Measurements from ENCODE around the gene ST6GAL2.

Gene ST6GAL2, protein sequence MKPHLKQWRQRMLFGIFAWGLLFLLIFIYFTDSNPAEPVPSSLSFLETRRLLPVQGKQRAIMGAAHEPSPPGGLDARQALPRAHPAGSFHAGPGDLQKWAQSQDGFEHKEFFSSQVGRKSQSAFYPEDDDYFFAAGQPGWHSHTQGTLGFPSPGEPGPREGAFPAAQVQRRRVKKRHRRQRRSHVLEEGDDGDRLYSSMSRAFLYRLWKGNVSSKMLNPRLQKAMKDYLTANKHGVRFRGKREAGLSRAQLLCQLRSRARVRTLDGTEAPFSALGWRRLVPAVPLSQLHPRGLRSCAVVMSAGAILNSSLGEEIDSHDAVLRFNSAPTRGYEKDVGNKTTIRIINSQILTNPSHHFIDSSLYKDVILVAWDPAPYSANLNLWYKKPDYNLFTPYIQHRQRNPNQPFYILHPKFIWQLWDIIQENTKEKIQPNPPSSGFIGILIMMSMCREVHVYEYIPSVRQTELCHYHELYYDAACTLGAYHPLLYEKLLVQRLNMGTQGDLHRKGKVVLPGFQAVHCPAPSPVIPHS

DNA sequence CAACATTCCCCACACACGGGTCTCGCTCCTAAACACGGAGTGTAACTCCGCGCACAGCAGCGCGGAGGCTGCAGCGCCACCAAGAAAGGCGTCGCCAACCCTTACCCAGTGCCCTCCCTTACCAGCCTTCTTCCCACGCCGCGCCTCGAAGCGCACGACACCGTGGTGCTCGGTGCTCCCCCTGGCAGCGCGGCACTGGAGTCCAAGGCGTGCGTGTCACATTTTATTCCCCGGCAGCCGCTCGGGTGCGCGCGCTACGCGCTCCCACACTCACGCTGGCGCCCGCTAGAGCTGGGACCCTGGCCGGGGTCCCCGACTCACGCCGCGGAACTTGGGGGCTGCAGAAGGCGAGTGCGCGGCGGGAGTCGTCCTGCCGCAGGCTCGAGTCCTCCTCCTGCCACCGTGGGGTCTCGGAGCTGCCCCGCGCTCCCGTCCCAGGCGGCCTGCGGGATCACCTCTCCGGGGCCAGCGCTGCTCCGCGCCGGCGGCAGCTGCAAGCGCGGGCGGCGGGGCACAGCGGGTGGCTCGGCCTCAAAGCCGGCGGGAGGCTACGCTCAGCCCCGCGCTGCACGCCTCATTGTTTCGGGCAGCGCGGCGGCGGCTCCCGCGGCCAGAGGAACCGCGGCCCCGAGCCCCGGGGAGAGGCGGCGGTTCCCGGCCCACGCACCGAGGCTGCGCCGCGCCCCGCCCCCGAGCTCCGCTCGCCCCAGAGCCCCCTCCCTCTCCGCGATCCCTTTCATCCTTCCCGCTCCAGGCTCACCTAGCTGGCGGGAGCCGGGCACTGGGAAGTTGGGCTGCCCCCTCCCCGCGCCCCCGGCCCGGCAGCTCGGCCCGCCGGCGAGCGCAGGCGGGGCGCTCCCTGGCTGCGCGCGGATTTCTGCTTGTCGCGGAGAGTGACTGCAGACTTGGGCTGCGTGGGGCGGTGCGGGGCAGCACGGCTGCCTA lies at the start of gene ST6GAL2:
ST6GAL2 (minus strand) TSS at position 197 of the 945 bp plus-strand sequence. CDS start 42,190 bp downstream, outside the sequence.
- no peak for DNase-seq

DNA sequence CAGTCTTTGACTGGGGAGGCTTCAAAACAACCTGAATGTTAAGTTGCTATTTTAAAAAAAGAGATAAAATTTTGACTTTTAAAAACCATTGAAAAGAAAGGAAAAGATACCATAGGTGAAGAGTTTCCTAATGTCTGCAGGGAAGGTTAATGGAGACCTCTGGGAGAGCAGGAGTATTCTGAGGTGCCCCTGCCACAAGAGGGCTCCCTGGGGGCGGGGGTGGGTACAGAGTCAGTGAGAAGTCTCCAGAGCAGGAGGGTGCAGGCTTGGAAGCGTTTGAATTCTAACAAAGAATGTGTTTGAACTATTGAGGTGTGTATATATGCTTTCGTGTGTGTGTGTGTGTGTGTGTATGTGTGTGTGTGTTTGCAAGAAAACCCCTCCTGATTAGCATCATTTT lies 46.7 kb upstream of the ST6GAL2 start:
- no peak for DNase-seq

DNA sequence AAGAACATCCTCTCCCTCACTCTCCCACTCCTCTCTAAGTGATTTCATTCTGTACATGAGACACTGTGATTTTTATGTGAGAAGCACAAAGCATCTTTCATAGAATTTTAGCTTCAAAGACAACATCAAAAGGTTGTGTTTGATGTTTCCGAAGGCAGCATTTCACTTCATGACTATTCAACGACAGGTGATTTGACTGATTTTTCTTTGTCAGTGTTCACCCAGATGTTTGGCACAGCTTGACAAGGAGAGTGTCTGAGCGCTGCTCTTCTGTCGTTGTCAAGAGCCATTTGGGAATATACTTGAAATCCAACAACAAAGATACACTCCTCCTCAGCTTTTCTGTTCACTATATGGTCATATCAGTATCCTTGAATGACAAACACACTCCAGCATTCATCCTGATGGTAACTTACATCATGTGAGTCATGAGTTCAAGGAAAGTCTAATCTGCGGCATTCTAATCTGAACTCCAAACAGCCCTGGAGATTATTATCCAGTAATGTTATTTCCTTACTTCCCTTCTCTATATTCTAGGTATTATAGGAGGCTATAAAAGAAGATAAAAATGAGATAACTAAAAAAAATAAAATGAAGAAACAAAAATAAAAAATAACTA lies 45.9 kb upstream of the ST6GAL2 start:
- DNase-seq: no peak

DNA sequence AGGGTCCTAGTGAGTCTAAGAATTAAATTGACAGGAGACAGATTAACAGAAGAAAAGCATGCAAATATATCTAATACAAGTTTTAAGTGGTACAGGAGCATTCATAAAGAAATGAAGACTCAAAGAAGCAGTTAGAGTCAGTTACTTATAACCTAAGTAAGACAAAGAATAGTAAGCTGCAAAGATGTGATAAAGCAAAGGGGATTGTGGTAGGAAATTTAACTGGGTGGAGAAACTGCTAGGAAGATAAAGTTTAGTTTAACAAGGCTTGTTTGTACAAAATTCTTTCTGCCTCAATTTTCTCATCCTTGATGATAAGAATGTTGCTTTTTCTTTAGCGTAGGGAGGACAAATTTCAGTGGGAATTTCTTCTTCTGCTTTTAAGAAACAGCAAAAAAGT lies 35.5 kb upstream of the ST6GAL2 start:
- DNase-seq: no peak

DNA sequence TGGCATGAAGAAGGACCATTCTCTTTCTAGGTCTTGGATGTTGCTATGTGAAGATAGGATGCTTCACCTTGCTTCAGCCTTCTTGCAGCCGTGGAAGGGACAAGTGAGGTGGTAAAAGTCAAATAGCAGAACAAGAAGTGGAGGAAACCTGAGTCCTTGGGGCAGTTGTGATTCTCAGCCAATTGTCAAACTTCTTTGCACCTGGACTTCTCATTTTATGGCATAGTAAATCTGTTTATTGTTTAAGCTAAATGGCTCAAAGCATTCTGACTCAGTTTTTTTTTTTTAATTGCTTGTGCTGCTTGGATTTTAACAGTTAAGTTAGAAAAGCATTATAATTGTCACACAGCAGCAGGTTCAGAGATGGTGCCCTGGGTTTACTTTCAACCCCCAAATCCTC lies 33.0 kb upstream of the ST6GAL2 start:
- no peak for DNase-seq

DNA sequence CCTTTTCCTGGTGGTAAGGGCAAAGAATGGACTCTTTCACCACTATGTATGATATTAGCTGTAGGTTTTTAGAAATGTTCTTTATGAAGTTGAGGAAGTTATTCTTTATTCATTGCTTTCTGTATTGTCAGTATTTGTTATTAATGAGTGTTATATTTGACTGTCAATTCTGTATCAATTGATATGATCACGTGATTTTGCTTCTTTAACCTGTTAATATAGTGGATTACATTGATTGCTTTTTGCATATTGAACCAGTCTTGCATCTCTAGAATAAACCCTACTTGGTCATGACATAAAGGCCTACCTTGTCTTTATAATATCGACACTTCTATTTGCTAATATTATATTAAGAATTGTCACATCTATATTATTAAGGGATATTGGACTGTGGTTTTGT lies 18.3 kb upstream of the ST6GAL2 start:
- no peak for DNase-seq

DNA sequence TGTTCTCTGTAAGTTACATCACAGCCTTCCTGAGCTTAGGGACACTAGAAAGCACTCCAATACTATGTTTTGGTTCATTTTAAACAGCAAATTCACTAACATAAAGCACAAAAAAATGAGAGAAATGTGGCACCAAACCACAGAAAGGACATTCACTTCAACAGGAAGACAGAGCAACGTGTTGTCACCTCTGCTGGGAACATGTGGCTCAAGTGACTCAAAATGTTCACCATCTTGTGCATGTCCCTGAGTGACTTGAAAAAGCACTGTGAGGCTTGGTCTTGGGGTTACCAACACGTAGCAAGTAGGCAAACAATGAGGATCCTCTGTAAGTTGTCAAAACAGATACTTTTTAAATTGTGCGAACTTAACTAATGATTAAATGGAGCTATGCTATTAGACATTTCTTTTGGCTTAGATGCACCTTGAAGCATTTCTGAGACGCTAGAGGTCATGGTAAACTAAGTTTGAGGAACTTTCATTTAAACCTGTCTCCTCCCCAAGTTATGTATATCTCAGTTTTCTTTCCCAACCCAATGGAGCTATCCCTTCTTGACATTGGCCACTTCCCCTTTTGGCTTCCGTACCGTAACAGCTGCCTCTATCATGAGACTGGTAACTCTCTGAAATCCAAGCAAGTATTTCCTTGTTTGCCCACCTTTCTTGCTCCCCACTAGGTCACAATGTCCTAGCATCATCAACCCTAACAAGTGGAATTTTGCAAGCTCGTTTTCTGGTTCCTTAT lies 14.0 kb upstream of the ST6GAL2 start:
- DNase-seq: no peak

DNA sequence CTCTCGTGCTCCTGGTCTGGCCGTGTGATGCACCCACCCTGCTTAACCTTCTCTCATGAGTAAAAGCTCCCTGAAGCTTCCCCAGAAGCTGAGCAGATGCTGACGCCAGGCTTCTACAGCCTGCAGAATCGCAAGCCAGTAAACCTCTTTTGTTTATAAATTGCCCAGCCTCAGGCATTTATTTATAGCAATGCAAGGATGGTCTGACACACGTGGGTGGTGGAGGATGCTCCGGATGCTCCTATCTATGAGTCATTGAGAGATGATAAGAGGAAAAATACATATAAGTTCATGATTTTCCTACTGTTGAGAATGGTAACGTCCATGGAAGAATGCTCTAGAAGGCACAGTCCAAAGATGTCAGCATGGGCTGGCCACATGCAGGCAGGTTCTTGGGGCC lies 8.6 kb upstream of the ST6GAL2 start:
- no peak for DNase-seq

DNA sequence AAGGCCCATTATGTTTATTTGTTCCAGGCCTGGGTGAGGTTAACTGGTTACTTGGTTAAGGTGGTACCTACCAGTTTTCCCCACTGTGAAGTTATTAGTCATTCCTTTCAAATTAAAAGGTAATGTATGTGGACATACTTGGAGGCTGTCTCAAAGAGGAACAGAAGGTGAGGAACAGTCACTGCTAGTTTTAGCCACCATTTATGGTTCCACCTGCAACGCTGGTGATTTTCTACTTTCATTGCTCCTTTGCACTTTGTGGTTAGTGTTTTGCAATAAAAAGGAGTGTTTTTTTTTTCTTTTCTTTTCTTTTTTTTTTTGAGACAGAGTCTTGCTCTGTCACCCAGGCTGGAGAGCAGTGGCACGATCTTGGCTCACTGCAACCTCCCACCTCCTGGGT lies 6.1 kb upstream of the ST6GAL2 start:
- no peak for DNase-seq

DNA sequence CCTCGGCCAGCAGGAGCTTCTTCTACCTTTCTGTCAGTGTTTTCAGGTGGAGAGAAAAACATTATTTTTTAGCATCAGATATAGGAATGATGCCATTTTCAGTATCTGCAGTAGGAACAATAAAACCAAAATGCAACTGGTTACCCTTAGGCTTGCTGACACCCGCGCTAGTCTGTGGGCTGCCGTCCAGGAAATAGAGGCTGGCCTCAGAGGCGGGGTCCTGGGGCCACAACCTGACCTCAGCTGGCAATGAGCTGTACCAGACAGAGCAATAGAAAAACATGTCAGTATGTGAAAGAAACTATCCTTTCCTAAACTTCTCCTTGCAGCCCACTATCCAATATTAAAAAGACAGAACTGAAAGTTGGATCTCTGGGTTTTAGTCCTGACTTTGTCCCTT lies 4.6 kb upstream of the ST6GAL2 start:
- DNase-seq: no peak

DNA sequence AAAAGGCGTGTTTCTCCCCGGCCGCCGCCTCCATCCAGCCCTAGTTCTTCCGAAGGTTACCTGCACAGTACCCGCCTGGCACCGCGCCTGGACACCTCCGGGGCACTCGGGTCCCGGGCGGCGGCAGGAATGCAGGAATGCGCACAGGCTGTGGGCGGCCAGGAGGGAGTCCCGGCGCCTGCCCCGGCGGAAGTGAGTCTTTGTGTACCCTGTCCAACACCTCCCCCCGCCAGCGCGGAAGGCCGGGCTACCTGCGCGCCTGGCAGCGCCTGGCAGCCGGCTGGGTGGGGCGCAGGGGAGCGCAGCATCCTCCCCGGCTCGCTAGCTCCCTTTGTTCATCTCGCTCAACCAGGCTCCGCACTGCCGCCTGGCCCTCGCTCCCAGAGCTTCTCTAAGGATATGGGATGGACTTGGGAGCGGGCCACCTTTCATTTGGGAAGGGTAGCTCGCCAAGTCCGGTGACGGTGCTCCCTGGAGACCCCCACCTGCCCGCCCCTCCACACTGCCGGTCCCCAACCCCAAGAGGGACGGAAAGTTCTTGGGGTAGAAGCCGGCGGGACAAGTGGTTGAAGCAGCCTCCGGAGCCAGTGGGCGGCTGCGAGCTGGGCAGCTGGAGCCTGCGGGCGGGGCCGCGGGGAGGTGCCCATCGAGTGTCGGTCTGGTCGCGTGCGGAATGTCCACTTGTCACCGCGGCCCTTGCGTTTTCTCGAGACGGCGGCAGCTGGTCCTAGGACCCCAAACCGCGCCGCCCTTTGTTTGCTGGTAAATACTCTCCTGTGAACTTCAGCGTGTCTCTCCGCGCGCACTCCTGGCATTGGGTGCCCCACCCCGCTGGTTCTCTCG lies 1.2 kb upstream of the ST6GAL2 start:
- DNase-seq: no peak

DNA sequence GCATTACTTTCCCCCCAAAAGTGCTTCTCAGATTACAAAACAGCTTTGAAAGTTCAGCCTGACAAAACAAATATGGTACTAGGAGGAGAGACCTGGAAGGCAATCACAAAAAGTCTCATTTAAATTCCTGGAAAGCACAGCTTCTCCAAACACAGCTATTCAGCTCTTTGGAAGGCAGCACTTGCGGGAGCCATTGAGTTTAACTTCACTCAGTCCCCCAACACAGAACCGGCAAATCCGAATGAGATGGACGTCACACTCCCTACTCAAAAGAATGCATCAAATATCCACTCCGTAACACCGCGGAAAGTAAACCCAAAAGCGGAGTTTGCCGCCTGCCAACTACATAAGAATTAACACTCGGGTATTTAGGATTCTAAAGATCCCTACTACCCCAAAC lies 638 bp downstream of the ST6GAL2 start:
- no peak for DNase-seq

DNA sequence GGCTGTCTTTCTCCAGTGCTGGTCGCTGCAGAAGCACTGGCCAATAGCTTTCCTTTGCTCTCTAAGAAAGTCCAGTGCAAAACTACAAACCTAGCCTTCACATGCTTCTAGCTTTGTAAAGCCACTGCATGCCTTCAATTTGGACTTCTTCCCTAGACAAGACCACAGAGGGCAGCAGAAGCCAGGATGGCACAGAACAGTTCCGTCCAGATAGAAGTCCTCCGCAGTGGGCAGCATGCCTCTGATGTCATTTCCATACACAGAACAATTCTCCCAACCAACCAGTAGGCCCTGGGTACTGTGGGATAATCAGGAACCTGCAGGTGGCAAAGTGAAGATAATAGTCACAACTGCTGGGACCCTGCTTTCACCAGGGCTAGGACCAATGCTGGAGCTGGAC lies 3.3 kb downstream of the ST6GAL2 start:
- DNase-seq: no peak

DNA sequence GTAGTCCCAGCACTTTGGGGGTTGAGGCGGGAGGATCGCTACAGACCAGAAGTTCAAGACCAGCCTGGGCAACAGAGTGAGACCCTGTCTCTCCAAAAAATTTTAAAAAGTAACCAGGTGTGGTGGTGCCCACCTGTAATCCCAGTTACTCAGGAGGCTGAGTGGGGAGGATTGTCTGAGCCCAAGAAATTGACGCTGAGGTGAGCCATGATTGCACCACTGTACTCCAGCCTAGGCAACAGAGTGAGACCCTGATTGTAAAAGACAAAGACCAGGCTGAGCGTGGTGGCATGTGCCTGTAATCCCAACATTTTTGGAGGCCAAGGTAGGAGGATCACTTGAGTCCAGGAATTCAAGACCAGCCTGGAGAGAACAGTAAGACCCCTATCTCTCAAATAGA lies 7.8 kb downstream of the ST6GAL2 start:
- no peak for DNase-seq

DNA sequence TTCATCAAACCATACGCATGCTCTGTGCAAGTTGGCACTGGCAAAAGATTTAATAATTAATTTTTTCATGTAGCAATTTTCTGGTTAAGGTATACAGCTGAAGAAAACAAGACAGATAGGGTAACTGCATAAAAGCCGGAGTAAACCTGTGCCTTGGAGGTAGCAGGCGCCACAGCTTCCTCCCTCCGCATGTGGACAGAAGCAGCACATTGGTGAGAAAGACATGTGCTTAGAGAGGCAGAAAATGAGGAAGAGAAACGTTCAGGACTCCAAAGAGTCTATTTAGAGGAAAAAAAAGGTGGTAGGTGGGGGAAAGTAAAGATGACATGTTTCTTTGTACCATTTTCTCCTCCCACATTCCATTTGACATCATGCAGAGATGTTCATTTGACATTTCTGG lies 9.3 kb downstream of the ST6GAL2 start:
- no peak for DNase-seq

DNA sequence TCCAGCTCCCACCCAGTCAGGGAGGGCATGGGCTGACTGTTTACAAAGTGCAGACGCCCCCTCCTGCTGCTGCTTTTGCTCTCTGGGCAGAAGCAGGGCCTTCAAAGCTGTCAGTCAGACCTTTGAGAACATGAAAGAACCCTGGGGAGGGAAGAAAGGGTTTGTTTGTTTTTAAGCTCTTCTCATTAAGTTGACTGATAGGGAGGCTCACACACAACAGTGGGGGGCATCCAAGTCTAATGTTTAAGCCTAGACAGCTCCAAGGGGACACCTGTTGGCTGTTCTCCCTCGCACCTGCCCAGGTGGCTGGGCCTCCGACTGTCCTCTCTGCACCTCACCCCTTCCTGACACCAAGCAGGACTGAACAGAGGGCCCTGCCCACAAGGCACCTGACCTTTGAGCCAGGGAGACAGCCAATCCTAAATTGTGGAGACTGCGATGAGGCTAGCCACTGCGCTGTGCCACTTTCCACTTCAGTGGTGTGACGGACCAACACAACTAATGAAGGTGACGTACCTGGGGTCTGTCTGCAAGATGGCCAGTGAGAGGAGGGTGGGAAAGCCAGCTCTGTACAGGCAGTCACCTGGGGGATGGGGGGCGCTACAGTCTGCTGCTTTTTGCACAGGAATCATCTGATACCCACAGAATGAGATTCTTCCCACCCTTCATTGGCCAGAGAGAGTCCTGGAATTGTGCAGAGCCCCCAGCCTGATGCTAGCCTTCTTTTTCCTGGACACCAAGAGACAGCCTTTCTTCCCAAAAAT lies 16.3 kb downstream of the ST6GAL2 start:
- no peak for DNase-seq

DNA sequence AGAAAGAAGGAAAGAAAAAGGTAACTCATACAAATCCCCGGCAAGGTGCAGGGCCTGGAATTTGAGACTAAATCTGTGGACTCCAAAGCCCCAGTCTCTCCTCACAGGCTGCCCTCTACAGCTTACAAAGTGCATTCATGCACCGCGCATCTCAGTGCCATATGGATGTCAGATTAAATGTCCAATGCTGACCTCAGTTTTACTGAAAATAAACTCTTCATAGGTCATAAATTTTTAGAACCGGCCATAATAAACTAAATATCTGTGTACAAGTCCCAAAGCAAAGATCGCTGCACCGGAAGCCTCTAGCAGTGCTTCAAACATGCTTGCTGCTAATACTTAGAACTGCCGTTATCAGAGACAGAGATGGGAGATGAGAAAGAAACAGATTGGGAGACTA lies 17.7 kb downstream of the ST6GAL2 start:
- DNase-seq: no peak

DNA sequence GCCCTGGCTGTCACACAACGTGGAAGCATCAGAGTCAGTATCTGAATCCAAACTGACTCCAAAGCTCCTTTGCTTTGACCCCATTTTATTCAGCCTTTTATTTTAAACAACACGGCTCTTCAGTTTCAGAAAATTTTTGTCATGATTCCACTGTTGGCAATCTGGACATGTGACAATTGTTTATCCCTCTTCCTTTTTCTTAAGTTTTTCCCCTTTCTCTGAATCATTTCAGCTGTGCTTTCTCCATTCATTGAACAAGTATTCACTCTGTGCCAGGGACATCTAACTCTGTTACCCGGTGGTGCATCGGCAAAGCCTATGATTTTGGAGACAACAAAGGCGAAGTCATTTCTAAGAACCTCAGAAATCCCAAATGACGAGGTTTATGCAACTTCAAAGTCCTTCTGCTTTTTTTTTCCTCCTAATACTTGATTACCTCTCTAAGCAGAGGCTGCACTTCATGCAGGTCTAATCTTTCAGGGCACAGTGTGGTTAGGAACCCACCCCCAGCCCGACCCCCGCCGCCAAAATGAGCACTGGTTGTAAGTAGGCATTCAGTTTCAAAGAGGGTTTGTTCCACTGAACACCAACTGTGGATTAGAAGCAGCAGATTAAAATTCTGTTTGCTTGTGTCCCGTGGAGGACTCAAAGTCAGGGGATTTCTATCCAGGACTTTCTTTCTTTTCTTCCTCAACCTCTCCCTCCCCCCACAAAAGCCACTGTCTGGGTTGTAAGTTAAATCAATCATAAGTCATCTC lies 18.6 kb downstream of the ST6GAL2 start:
- no peak for DNase-seq

DNA sequence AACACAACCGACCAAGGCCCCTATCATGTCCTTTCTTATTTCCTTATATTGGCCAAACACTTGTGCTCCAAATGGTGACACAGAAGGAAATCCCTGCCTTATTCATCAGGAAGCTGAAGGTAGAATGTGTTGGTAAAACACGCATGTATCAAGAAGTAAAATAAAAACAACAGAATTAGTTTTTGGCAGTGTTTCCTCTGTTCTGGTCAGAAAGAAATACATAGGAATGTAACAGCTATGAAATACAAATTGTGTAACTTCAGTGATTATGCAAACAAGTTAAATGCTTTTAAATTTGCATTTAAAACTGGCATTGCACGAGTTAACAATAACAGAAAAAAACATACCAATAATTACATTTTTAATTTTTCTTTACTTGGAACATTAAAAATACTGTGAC lies 19.3 kb downstream of the ST6GAL2 start:
- DNase-seq: no peak

DNA sequence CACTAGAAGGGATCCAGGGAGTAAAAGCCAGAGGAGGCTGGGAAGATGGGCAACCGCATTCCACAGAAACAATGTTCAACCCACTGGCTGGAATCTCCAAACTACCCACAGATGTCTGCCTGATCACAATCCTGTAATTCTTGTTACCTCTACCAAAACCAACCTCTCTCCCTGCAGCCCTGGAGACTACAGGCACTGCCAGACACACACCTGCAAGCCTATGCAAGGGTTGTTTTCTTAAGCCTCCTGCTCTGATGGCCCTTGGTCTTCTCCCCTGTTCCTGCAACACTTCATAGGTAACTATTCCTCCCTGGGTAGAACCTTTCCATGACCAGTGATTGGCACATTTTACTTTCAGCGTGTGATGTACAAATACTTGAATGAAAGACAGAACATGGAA lies 21.9 kb downstream of the ST6GAL2 start:
- no peak for DNase-seq
